H9 (cell line): ENCODE results near the gene CELA3A. TPM values are rescaled to one million over a fixed set of nuclear protein-coding genes. Genes with fewer than 3 reads are reported as not detected.

ENCODE experiments used
- DNase-seq: peaks from one replicate; pipeline ENCODE4 v3.0.0-alpha.2; 2017
- H2AFZ ChIP-seq: one replicate; pipeline ENCODE4 v1.6.1; 2013; ENCODE audit warnings: mild to moderate bottlenecking, low read length, control low read depth, moderate library complexity
- H2AK5ac ChIP-seq: 2 replicates; pipeline ENCODE4 v1.6.1; 2013; ENCODE audit warnings: low read length, control low read depth, mixed read lengths; ENCODE audit not compliant: insufficient read length
- H2BK120ac ChIP-seq: one replicate; pipeline ENCODE4 v1.6.1; 2013; ENCODE audit warnings: low read depth, mild to moderate bottlenecking, low read length, control low read depth, inconsistent platforms; ENCODE audit not compliant: poor library complexity, severe bottlenecking
- H2BK12ac ChIP-seq: 2 replicates; pipeline ENCODE4 v1.6.1; 2013; ENCODE audit warnings: low read length, control low read depth, mixed read lengths, low read depth; ENCODE audit not compliant: insufficient read length
- H2BK15ac ChIP-seq: 2 replicates; pipeline ENCODE4 v1.6.1; 2013; ENCODE audit warnings: low read depth, low read length, control low read depth
- H2BK20ac ChIP-seq: one replicate; pipeline ENCODE4 v1.6.1; 2013; ENCODE audit warnings: low read depth, mild to moderate bottlenecking, low read length, control low read depth, inconsistent platforms; ENCODE audit not compliant: poor library complexity, severe bottlenecking
- H2BK5ac ChIP-seq: 2 replicates; pipeline ENCODE4 v1.6.1; 2013; ENCODE audit warnings: low read length, control low read depth, mixed read lengths; ENCODE audit not compliant: insufficient read length
- H3K14ac ChIP-seq: 2 replicates; pipeline ENCODE4 v1.6.1; 2013; ENCODE audit warnings: low read length, control low read depth; ENCODE audit not compliant: insufficient read depth
- H3K18ac ChIP-seq: 2 replicates; pipeline ENCODE4 v1.6.1; 2013; ENCODE audit warnings: low read depth, mild to moderate bottlenecking, mixed read lengths, low read length, control low read depth; ENCODE audit not compliant: insufficient read length
- H3K23ac ChIP-seq: 2 replicates; pipeline ENCODE4 v1.6.1; 2013; ENCODE audit warnings: low read length, control low read depth, mixed read lengths, low read depth; ENCODE audit not compliant: insufficient read length
- H3K23me2 ChIP-seq: 2 replicates; pipeline ENCODE4 v1.6.1; 2013; ENCODE audit warnings: low read depth, mild to moderate bottlenecking, mixed read lengths, low read length, control low read depth; ENCODE audit not compliant: insufficient read length, poor library complexity, severe bottlenecking
- H3K27ac ChIP-seq: 2 replicates; pipeline ENCODE4 v1.5.1; 2013; ENCODE audit warnings: low read length, control low read depth, mixed read lengths, low read depth; ENCODE audit not compliant: insufficient read length
- H3K27me3 ChIP-seq: 2 replicates; pipeline ENCODE4 v1.6.1; 2013; ENCODE audit warnings: low read length, control low read depth, inconsistent platforms; ENCODE audit not compliant: insufficient read depth
- H3K4ac ChIP-seq: 2 replicates; pipeline ENCODE4 v1.6.1; 2013; ENCODE audit warnings: low read depth, mild to moderate bottlenecking, control low read depth, inconsistent platforms, low read length, moderate library complexity
- H3K4me1 ChIP-seq: 2 replicates; pipeline ENCODE4 v1.6.1; 2013; ENCODE audit warnings: low read length, control low read depth, inconsistent platforms; ENCODE audit not compliant: insufficient read depth
- H3K4me2 ChIP-seq: 2 replicates; pipeline ENCODE4 v1.6.1; 2013; ENCODE audit warnings: low read length, control low read depth, mixed read lengths; ENCODE audit not compliant: insufficient read length, insufficient read depth
- H3K56ac ChIP-seq: 2 replicates; pipeline ENCODE4 v1.6.1; 2013; ENCODE audit warnings: low read depth, mild to moderate bottlenecking, mixed read lengths, low read length, control low read depth; ENCODE audit not compliant: insufficient read length
- H3K79me1 ChIP-seq: 2 replicates; pipeline ENCODE4 v1.6.1; 2013; ENCODE audit warnings: low read depth, mild to moderate bottlenecking, moderate library complexity, low read length, control low read depth, inconsistent platforms; ENCODE audit not compliant: insufficient read depth, poor library complexity, severe bottlenecking
- H3K79me2 ChIP-seq: 2 replicates; pipeline ENCODE4 v1.6.1; 2013; ENCODE audit warnings: low read length, control low read depth, inconsistent platforms; ENCODE audit not compliant: insufficient read depth
- H3K9ac ChIP-seq: 2 replicates; pipeline ENCODE4 v1.6.1; 2013; ENCODE audit warnings: low read length, control low read depth, mixed read lengths; ENCODE audit not compliant: insufficient read length; ENCODE audit errors: extremely low read depth
- H3K9me3 ChIP-seq: one replicate; pipeline ENCODE4 v1.6.1; 2013; ENCODE audit warnings: low read depth, low read length, inconsistent platforms; ENCODE audit not compliant: control insufficient read depth
- H3T11ph ChIP-seq: one replicate; pipeline ENCODE4 v1.6.1; 2013; ENCODE audit warnings: mild to moderate bottlenecking, low read length, control low read depth, inconsistent platforms
- H4K20me1 ChIP-seq: one replicate; pipeline ENCODE4 v1.6.1; 2013; ENCODE audit not compliant: control insufficient read depth, insufficient read length, insufficient read depth
- H4K5ac ChIP-seq: 2 replicates; pipeline ENCODE4 v1.6.1; 2013; ENCODE audit warnings: low read depth, mild to moderate bottlenecking, mixed read lengths, low read length, control low read depth; ENCODE audit not compliant: insufficient read length
- H4K8ac ChIP-seq: replicated peaks from 2 replicates; pipeline ENCODE4 v1.6.1; 2013; ENCODE audit warnings: low read length, control low read depth, mixed read lengths, low read depth; ENCODE audit not compliant: insufficient read length
- H4K91ac ChIP-seq: 2 replicates; pipeline ENCODE4 v1.6.1; 2013; ENCODE audit warnings: low read depth, mild to moderate bottlenecking, moderate library complexity, mixed read lengths, low read length, control low read depth; ENCODE audit not compliant: insufficient read length
- H3K27ac Mint-ChIP-seq, 3 experiments: 2 replicates in 2 of 3; 3 replicates in 1 of 3; pipeline ENCODE4 v1.8.0; 2020 to 2021; ENCODE audit warnings: mixed read lengths in 3 of 3, mild to moderate bottlenecking in 1 of 3, moderate library complexity in 1 of 3
- H3K27me3 Mint-ChIP-seq: 2 replicates; pipeline ENCODE4 v1.8.0; 2021; ENCODE audit warnings: low read depth, mild to moderate bottlenecking, moderate library complexity, mixed read lengths
- H3K36me3 Mint-ChIP-seq, 3 experiments: 2 replicates in 2 of 3; 3 replicates in 1 of 3; pipeline ENCODE4 v1.8.0; 2020 to 2021; ENCODE audit warnings: low read depth in 3 of 3, mixed read lengths in 3 of 3; ENCODE audit not compliant: insufficient read depth in 1 of 3
- H3K4me1 Mint-ChIP-seq, 2 experiments: 2 replicates each; pipeline ENCODE4 v1.8.0; 2020; ENCODE audit warnings: mixed read lengths in 2 of 2
- H3K4me3 Mint-ChIP-seq, 2 experiments: 2 replicates in 1 of 2; 3 replicates in 1 of 2; pipeline ENCODE4 v1.8.0; 2020 to 2021; ENCODE audit warnings: mild to moderate bottlenecking in 2 of 2, mixed read lengths in 2 of 2, moderate library complexity in 1 of 2
- H3K9me3 Mint-ChIP-seq, 2 experiments: 2 replicates in 1 of 2; 3 replicates in 1 of 2; pipeline ENCODE4 v1.8.0; 2020; ENCODE audit warnings: mild to moderate bottlenecking in 2 of 2, mixed read lengths in 2 of 2, moderate library complexity in 1 of 2
- CTCF ChIP-seq: fragments of 200-600 bp; sonication (generic); conservative IDR thresholded peaks from 3 replicates; pipeline ENCODE4 v1.8.0; 2021; ENCODE audit warnings: antibody characterized with exemption, mild to moderate bottlenecking
- WGBS: extraction: QIAGEN DNeasy Blood & Tissue Kit; methylation state at CpG from one replicate; pipeline ENCODE4 v1.1.7; 2013; ENCODE audit warnings: missing lambda C conversion rate, low lambda C conversion rate, mixed read lengths; ENCODE audit not compliant: insufficient read length; ENCODE audit errors: extremely low coverage; 5-methylcytosine and 5-hydroxymethylcytosine counted together
- total RNA-seq: library from RNA; stranded (reverse); gene quantifications from 2 replicates; pipeline ENCODE4 v1.2.1, GENCODE V29; 2021

CELA3A gene
- total RNA-seq, 1 experiment from 2014 or later = not detected

GRCh38 chr1:22039594-22040285 lies 38.3 kb downstream of the CELA3A start:
- H2AK5ac ChIP-seq = no peak overlapping the region
- peaks cover 12% of the 10 kb centered on the region; the same call in 1 of the 2 replicates for H3K4me1 ChIP-seq
- 0 out of 3 replicates have a peak, but pooled peaks have one; percentile 16 for TF ChIP-seq CTCF
- H3K23me2 ChIP-seq = no peaks in the 10 kb centered on the region
- H3K9me3 Mint-ChIP-seq = no peaks in the 10 kb centered on the region
- no peak overlapping the region for H2AFZ ChIP-seq
- no peak overlapping the region for H4K8ac ChIP-seq
- no peaks in the 10 kb centered on the region for H3K79me2 ChIP-seq
- H4K5ac ChIP-seq = no peak overlapping the region
- H4K91ac ChIP-seq = no peak overlapping the region
- H3K27me3 ChIP-seq = no peaks in the 10 kb centered on the region
- H3K36me3 Mint-ChIP-seq = no peaks in the 10 kb centered on the region
- no peak overlapping the region for H3K18ac ChIP-seq
- no peak overlapping the region for H2BK12ac ChIP-seq
- H3K4me2 ChIP-seq = no peak overlapping the region
- no peak overlapping the region for H3K27ac ChIP-seq
- no CpG with 5 or more reads among the region's 6 CpGs for WGBS
- no peak overlapping the region for H3K56ac ChIP-seq
- DNase-seq = peak; percentile 82
- H2BK120ac ChIP-seq = no peak overlapping the region
- no peak overlapping the region for H2BK15ac ChIP-seq
- no peak overlapping the region for H3K4me3 Mint-ChIP-seq
- peaks cover 36 to 39% of the 10 kb centered on the region in 2 experiments for H3K4me1 Mint-ChIP-seq
- no peak overlapping the region for H3K14ac ChIP-seq
- no peak overlapping the region for H3K9ac ChIP-seq
- H3K9me3 ChIP-seq = no peaks in the 10 kb centered on the region
- H3K23ac ChIP-seq = no peak overlapping the region
- no peak overlapping the region for H3T11ph ChIP-seq
- no peaks in the 10 kb centered on the region for H3K27me3 Mint-ChIP-seq
- H2BK5ac ChIP-seq = no peak overlapping the region
- no peaks in the 10 kb centered on the region for H3K79me1 ChIP-seq
- H4K20me1 ChIP-seq = no peaks in the 10 kb centered on the region
- H2BK20ac ChIP-seq = no peak overlapping the region
- no peak overlapping the region for H3K4ac ChIP-seq
- H3K27ac Mint-ChIP-seq = peak overlapping the region in 1 of 3 experiments; percentile 65; a peak in 1 of 7 replicates
